SJCRH30 (cell line): ENCODE data around the gene C2. TPM values are rescaled to one million over a fixed set of nuclear protein-coding genes. Genes with fewer than 3 reads are reported as not detected.
"Not testable (repeated sequence)": the region's sequence is repeated elsewhere in the genome, so short reads cannot be mapped to it uniquely, and the experiment has no call there.

ENCODE experiments used
- DNase-seq, 2 experiments: peaks; one replicate each; pipeline ENCODE4 v3.0.0-alpha.2; 2015 to 2020
- H3K27ac ChIP-seq: fragments of 250-450 bp; sonication (Bioruptor Pico); 2 replicates; pipeline ENCODE4 v1.5.1; 2020; ENCODE audit warnings: mild to moderate bottlenecking, moderate library complexity
- H3K27me3 ChIP-seq: fragments of 250-450 bp; sonication (Bioruptor Pico); 2 replicates; pipeline ENCODE4 v1.5.1; 2020; ENCODE audit warnings: mild to moderate bottlenecking, moderate library complexity
- H3K36me3 ChIP-seq: fragments of 250-450 bp; sonication (Bioruptor Pico); 2 replicates; pipeline ENCODE4 v1.5.1; 2020; ENCODE audit warnings: mild to moderate bottlenecking, moderate library complexity
- H3K4me1 ChIP-seq: fragments of 250-450 bp; sonication (Bioruptor Pico); 2 replicates; pipeline ENCODE4 v1.5.1; 2020; ENCODE audit warnings: mild to moderate bottlenecking, moderate library complexity
- H3K4me3 ChIP-seq: fragments of 250-450 bp; sonication (Bioruptor Pico); 2 replicates; pipeline ENCODE4 v1.5.1; 2020; ENCODE audit warnings: mild to moderate bottlenecking, moderate library complexity
- H3K9me3 ChIP-seq: fragments of 250-450 bp; sonication (Bioruptor Pico); replicated peaks from 2 replicates; pipeline ENCODE4 v1.5.1; 2020; ENCODE audit warnings: mild to moderate bottlenecking, moderate library complexity
- total RNA-seq: library from RNA; depleted of rRNA; stranded (reverse); fragments of >200 nt; shearing (Covaris generic); gene quantifications from 2 replicates; pipeline ENCODE4 v1.2.3, GENCODE V29; 2014; rRNA removed

C2 gene
- total RNA-seq, 1 experiment from 2014 or later = 1.2 TPM

DNA sequence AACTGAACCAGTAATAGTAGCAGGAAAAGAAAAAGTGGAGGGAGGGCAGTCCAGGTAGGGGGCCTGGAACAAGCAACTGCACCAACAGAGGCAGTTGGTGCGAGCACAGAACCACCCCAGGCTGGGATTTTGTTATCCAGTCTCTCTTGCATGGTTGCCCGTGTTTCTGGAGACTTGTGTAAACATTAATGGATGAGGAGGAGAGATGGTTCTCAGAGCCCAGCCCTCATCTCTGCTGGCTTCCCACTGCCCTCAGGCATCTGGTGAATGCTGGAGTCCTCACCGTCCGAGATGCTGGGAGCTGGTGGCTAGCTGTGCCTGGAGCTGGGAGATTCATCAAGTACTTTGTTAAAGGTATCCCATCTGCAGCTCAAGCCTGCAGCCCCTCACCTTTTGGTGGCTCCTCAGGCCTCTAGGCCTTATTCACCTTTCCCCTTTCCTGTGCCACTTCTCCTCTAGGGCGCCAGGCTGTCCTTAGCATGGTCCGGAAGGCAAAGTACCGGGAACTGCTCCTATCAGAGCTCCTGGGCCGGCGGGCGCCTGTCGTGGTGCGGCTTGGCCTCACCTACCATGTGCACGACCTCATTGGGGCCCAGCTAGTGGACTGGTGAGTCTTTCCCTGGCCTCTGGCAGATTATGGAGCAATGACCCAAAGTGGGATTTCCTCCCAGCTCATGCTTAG lies 52.8 kb downstream of the C2 start:
- H3K4me1 ChIP-seq, H3K4me3 ChIP-seq, H3K27me3 ChIP-seq, DNase-seq, H3K9me3 ChIP-seq, H3K36me3 ChIP-seq, H3K27ac ChIP-seq: not testable (repeated sequence)

DNA sequence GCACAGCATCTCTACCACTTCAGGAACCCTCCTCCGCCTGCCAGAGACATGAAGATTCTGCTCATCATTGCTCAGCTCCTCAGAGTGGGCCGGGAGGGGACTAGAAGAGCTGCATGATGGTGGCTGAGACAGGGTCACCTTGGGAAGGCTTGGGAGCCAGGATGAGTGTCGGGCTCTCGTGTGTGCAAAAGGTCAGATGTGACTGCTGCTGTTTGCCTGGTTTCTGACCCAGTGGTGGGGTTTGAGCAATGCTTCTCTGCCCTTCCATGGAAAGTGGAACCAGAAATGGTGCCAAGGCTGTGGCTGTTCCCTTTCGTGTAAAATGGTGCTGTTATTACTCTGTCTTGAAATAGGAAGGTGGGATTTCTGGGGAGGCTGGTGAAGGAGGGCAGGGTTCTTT lies 53.5 kb downstream of the C2 start:
- not testable (repeated sequence) for H3K4me1 ChIP-seq, H3K27ac ChIP-seq, H3K9me3 ChIP-seq, DNase-seq, H3K27me3 ChIP-seq, H3K36me3 ChIP-seq, H3K4me3 ChIP-seq

DNA sequence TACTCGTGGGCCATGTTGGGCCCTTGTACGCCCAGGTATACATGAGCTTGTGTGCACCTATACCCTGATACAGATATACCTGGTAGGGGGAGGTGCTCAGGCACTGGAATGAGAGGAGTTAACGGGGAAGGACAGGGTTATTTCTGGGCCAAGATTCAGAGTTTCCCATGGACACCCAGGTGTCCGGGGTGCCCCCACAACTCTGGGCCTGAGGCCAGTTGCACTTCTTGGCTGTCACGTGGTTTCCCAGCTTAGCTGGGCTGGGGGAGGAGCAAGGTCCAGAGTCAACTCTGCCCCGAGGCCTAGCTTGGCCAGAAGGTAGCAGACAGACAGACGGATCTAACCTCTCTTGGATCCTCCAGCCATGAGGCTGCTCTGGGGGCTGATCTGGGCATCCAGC lies 54.2 kb downstream of the C2 start, which contains the start of gene C4A:
Gene C4A, plus strand, starts transcription at position 314 of the 400 bp plus-strand sequence. Its CDS starts 51 bp downstream, at position 365.
- not testable (repeated sequence) for H3K4me3 ChIP-seq, H3K27ac ChIP-seq, H3K27me3 ChIP-seq, H3K36me3 ChIP-seq, H3K4me1 ChIP-seq, DNase-seq, H3K9me3 ChIP-seq

DNA sequence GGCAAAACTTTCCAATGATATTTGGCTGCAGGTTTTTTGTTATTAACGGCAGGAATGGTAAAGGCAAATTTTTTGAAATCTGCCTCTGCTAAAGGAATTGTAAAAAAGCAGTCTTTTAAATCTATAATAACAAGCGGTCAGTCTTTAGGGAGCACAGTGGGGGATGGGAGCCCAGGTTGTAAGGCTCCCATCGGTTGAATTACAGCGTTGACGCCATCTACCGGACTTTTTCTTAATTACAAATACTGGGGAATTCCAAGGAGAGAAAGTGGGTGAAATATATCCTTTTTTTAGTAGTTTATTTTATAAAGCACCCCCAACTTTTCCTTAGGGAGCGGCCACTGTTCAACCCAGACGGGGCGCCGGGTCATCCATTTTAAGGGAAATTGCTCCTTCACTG lies 61.8 kb downstream of the C2 start:
- H3K27ac ChIP-seq, H3K27me3 ChIP-seq, DNase-seq, H3K36me3 ChIP-seq, H3K4me3 ChIP-seq, H3K9me3 ChIP-seq, H3K4me1 ChIP-seq: not testable (repeated sequence)

DNA sequence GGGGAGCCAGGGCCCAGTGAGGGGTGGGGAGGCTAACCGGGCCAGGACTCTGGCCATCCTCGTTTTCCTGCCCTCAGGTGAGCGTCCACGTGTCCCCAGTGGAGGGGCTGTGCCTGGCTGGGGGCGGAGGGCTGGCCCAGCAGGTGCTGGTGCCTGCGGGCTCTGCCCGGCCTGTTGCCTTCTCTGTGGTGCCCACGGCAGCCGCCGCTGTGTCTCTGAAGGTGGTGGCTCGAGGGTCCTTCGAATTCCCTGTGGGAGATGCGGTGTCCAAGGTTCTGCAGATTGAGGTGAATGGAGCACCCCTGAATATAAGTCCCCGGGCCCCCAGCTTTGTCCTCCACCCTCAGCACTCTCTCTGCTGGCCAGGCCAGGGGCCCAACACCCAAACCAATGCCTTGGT lies 66.9 kb downstream of the C2 start:
- not testable (repeated sequence) for DNase-seq, H3K4me3 ChIP-seq, H3K9me3 ChIP-seq, H3K4me1 ChIP-seq, H3K27ac ChIP-seq, H3K27me3 ChIP-seq, H3K36me3 ChIP-seq

Other genes starting within 250 kb of the C2 start
- gene LY6G5C, start 246.7 kb upstream of the C2 start, total RNA-seq = 0.25 and 1.6 TPM in 2 replicates
- 18.8 and 22.4 TPM in 2 replicates for gene ABHD16A, start 224.4 kb upstream of the C2 start, total RNA-seq
- gene LY6G6F, start 220.9 kb upstream of the C2 start, total RNA-seq = not detected in 2 replicates
- not detected in 2 replicates for gene LY6G6D, start 212.4 kb upstream of the C2 start, total RNA-seq
- gene LY6G6C, start 206.0 kb upstream of the C2 start, total RNA-seq = not detected in 2 replicates
- 0.47 TPM in 1 of 2 replicates, not detected in the other for gene MPIG6B, start 204.3 kb upstream of the C2 start, total RNA-seq
- gene DDAH2, start 198.4 kb upstream of the C2 start, total RNA-seq = 39.1 and 42.7 TPM in 2 replicates
- 210 and 234 TPM in 2 replicates for gene CLIC1, start 191.2 kb upstream of the C2 start, total RNA-seq
- 12.9 and 13.4 TPM in 2 replicates for gene MSH5, start 187.7 kb upstream of the C2 start, total RNA-seq
- 0.89 and 1.4 TPM in 2 replicates for gene SAPCD1, start 165.1 kb upstream of the C2 start, total RNA-seq
- 0.28 and 0.34 TPM in 2 replicates for gene VWA7, start 150.4 kb upstream of the C2 start, total RNA-seq
- 42.5 and 45.8 TPM in 2 replicates for gene VARS1, start 132.0 kb upstream of the C2 start, total RNA-seq
- gene LSM2, start 120.8 kb upstream of the C2 start, total RNA-seq = 90.1 and 106 TPM in 2 replicates
- gene HSPA1L, start 112.4 kb upstream of the C2 start, total RNA-seq = 0.10 and 0.14 TPM in 2 replicates
- 0.56 TPM in 1 of 2 replicates, not detected in the other for gene HSPA1A, start 112.2 kb upstream of the C2 start, total RNA-seq
- 106 and 118 TPM in 2 replicates for gene HSPA1B, start 100.0 kb upstream of the C2 start, total RNA-seq
- gene NEU1, start 64.9 kb upstream of the C2 start, total RNA-seq = 21.2 and 23.3 TPM in 2 replicates
- 0.12 TPM in 1 of 2 replicates, not detected in the other for gene SLC44A4, start 48.7 kb upstream of the C2 start, total RNA-seq
- gene EHMT2, start 30.0 kb upstream of the C2 start, total RNA-seq = 42.1 and 48.4 TPM in 2 replicates
- gene ZBTB12, start 25.6 kb upstream of the C2 start, total RNA-seq = 4.8 and 5.4 TPM in 2 replicates
- gene CFB, start 18.4 kb downstream of the C2 start, total RNA-seq = not detected in 2 replicates
- 66.3 and 70.1 TPM in 2 replicates for gene NELFE, start 31.3 kb downstream of the C2 start, total RNA-seq
- gene SKIC2, start 31.5 kb downstream of the C2 start, total RNA-seq = 27.3 and 37.4 TPM in 2 replicates
- gene DXO, start 44.4 kb downstream of the C2 start, total RNA-seq = 13.8 and 17.8 TPM in 2 replicates
- gene C4A, start 54.3 kb downstream of the C2 start, total RNA-seq = 0.81 and 2.5 TPM in 2 replicates
- 1.2 and 1.8 TPM in 2 replicates for gene C4B, start 87.1 kb downstream of the C2 start, total RNA-seq
- gene CYP21A2, start 110.7 kb downstream of the C2 start, total RNA-seq = 0.08 TPM in 1 of 2 replicates, not detected in the other
- 1.6 and 3.3 TPM in 2 replicates for gene TNXB, start 181.6 kb downstream of the C2 start, total RNA-seq
- 26.1 and 33.0 TPM in 2 replicates for gene ATF6B, start 200.5 kb downstream of the C2 start, total RNA-seq
- gene FKBPL, start 202.6 kb downstream of the C2 start, total RNA-seq = 8.2 and 8.7 TPM in 2 replicates
- 0.25 and 0.30 TPM in 2 replicates for gene PRRT1, start 224.2 kb downstream of the C2 start, total RNA-seq
- gene PPT2, start 226.4 kb downstream of the C2 start, total RNA-seq = 120 and 150 TPM in 2 replicates
- gene EGFL8, start 236.9 kb downstream of the C2 start, total RNA-seq = 6.4 and 8.8 TPM in 2 replicates
- gene AGPAT1, start 248.4 kb downstream of the C2 start, total RNA-seq = 66.1 and 70.3 TPM in 2 replicates